ENCODE results near the gene ATAD3B. TPM values are rescaled to one million over a fixed set of nuclear protein-coding genes. Genes with fewer than 3 reads are reported as not detected.

The ATAD3B gene
- total and polyA plus RNA-seq, 7 donors = 4.8 to 49.4 (median 11.5) TPM

DNA sequence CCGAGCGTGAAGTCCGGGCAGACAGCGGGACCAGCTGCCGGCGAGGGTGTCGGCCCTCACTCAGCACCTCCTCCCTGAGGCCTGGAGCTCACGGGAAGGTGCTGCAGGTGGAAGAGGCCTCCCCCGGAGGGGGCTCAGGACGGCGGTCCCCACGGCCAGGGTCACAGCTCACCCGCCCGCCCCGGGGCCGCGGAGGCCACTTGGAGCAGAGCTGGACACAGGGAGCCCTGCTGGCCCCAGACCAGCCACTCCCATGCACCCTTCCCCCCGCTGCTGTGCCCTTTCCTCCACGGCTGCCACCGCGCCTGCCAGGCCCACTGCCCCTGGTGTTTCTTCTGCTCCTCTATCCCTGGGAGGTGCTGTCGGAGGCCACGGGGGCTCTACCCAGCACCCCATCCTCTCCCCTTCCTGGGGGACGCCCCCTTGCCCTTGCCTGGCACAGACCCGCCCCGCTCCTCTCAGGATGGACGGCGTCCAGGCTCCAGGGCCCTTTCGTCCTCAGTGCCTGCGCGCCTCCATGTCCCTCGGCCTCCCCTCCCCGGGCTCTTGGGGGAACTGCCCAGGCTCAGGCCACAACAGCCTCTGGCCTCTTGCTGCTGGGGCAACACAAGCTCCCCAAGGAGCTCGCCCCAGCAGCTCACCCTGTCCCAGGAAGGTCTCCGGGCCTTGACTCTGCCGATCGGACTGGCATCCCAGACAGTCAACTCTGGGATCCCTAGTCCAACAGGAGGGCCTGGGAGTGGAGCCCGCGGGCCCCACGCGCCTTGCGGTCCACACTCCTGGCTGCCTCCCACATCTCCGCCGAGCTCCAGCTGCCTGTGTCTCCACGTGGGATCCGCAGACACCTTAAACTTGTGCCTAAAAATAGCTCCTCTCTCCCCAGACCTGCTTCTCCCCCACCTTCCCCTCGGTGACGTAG lies 64.7 kb downstream of the ATAD3B start:
- H3K4me1 ChIP-seq = peaks cover 0 to 28% (median 23%) of the 10 kb centered on the region in 4 donors
- whole genome bisulfite sequencing, 2 donors = 79 to 87% methylated on average over 48 of the region's 48 CpGs

DNA sequence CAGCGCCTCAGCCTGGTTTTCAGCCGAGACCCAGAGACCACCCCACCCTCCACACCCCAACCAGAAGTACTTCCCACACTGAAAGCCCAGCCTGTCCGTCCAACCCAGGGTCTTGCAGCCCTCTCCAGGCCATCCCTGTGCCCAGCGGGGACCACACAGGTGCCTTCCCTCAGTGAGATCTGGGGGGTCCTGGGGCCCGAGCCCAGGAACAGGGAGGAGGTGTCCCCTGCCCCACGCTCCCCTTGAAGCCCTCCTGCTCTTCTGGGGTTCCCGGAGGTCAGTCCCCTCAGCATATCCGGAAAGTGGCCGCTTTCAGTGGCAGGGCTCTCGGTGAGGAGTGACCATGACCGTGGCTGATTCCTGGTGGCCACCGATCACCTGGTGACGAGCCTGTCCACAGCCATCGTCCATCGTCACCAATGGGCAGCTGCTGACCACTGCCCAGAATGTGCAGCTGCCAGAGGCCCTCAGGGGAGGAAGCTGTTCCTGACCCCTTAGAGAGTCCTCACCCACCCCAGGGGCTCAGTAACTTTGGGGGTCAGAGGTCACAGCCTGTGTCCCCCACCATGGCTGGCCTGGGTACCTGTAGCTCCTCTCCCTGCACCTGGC lies 65.5 kb downstream of the ATAD3B start:
- H3K9me3 ChIP-seq = no peaks in the 10 kb centered on the region
- intact Hi-C loops (cut with DNase I) = no loop called here
- peak overlapping the region in 1 of 4 donors; percentile 14 for H3K27ac ChIP-seq
- H3K4me3 ChIP-seq = no peak overlapping the region
- H3K27me3 ChIP-seq = no peaks in the 10 kb centered on the region
- TF ChIP-seq EP300 (IDR thresholded peaks at IDR 0.05) (no peak), POLR2AphosphoS5 (IDR thresholded peaks at IDR 0.05) (no peak), POLR2A (IDR thresholded peaks at IDR 0.05) (no peak)
- TF ChIP-seq, protein P1, sequence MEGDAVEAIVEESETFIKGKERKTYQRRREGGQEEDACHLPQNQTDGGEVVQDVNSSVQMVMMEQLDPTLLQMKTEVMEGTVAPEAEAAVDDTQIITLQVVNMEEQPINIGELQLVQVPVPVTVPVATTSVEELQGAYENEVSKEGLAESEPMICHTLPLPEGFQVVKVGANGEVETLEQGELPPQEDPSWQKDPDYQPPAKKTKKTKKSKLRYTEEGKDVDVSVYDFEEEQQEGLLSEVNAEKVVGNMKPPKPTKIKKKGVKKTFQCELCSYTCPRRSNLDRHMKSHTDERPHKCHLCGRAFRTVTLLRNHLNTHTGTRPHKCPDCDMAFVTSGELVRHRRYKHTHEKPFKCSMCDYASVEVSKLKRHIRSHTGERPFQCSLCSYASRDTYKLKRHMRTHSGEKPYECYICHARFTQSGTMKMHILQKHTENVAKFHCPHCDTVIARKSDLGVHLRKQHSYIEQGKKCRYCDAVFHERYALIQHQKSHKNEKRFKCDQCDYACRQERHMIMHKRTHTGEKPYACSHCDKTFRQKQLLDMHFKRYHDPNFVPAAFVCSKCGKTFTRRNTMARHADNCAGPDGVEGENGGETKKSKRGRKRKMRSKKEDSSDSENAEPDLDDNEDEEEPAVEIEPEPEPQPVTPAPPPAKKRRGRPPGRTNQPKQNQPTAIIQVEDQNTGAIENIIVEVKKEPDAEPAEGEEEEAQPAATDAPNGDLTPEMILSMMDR (IDR thresholded peaks at IDR 0.05) = no peak
- H3K36me3 ChIP-seq = peaks cover 0 to 32% (median 10%) of the 10 kb centered on the region in 4 donors
- H3K4me1 ChIP-seq = peaks cover 0 to 30% (median 23%) of the 10 kb centered on the region in 4 donors
- no peak for DNase-seq
- 90 to 92% methylated on average over 15 of the region's 15 CpGs for WGBS, 2 donors

More for the DNA sequence above, 64.7 kb downstream of the ATAD3B start:
- H3K9me3 ChIP-seq = peaks cover 0 to 4% (median 0%) of the 10 kb centered on the region in 4 donors
- H3K27me3 ChIP-seq = no peaks in the 10 kb centered on the region
- TF ChIP-seq POLR2AphosphoS5 (IDR thresholded peaks at IDR 0.05) (no peak), EP300 (IDR thresholded peaks at IDR 0.05) (no peak), POLR2A (IDR thresholded peaks at IDR 0.05) (no peak)
- TF ChIP-seq, protein P1 (IDR thresholded peaks at IDR 0.05) = no peak
- H3K27ac ChIP-seq = no peak overlapping the region
- no peak for DNase-seq
- intact Hi-C loops (cut with DNase I) = no loop called here
- H3K36me3 ChIP-seq = peaks cover 0 to 25% (median 4%) of the 10 kb centered on the region in 4 donors
- H3K4me3 ChIP-seq = no peak overlapping the region

DNA sequence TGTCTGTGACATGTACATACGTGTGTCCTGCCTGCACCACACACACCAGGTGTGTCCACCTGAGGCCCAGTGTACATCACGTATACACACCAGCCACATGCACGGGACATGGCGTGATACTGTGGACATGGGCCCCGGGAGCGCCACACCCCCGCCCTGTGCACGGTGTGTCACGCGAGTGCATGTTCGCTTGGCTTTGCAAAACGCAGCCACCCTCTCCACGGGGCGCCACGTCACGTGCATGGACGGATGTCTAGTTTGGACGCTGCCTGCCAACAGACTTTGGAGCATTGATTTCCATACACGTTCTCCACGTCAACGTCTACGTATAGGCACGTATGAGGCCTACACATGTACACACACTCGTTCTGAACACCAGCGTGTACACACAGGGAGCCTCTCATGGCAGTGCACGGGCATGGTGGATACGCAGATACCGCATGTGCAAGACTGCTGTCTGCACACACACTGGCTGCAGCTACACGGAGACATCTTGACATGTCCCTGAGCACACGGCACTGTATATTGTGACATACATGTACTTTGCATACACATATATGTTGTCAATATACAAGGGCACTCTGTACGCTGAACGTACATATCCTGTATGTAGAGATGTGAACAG lies 66.2 kb downstream of the ATAD3B start:
- H3K27me3 ChIP-seq = no peaks in the 10 kb centered on the region
- peaks cover 0 to 30% (median 23%) of the 10 kb centered on the region in 4 donors for H3K4me1 ChIP-seq
- intact Hi-C loops (cut with DNase I) = no loop called here
- 94 to 95% methylated on average over 32 of the region's 32 CpGs for WGBS, 2 donors
- no peak for DNase-seq
- no peak overlapping the region for H3K4me3 ChIP-seq
- H3K9me3 ChIP-seq = no peaks in the 10 kb centered on the region
- TF ChIP-seq POLR2A (IDR thresholded peaks at IDR 0.05) (no peak), EP300 (IDR thresholded peaks at IDR 0.05) (no peak), POLR2AphosphoS5 (IDR thresholded peaks at IDR 0.05) (no peak)
- TF ChIP-seq, protein P1 (IDR thresholded peaks at IDR 0.05) = no peak
- H3K36me3 ChIP-seq = peaks cover 0 to 38% (median 14%) of the 10 kb centered on the region in 4 donors
- H3K27ac ChIP-seq = no peak overlapping the region

DNA sequence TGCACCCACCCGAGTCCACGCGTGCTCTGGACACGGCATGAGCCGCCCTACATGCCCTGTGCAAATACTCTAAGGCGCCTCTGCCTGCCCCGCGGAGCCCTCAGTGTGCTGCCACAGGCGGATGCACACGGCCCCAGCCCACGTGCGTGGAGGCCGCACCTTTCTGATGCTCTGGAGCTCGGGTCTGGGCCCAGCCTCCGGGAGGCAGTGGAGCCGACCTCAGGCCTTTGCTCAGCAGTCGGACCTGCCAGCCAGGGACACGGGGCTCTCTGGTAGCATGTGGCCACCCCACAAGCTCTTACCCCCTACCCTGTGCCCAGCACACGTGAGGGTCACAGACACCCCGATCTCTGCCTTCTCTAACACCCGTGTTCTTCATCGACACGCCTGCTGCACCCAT lies 66.8 kb downstream of the ATAD3B start:
- peaks cover 0 to 27% (median 23%) of the 10 kb centered on the region in 4 donors for H3K4me1 ChIP-seq
- H3K27ac ChIP-seq = no peak overlapping the region
- no peaks in the 10 kb centered on the region for H3K27me3 ChIP-seq
- WGBS, 2 donors = 86 to 92% methylated on average over 23 of the region's 23 CpGs
- H3K36me3 ChIP-seq = peaks cover 0 to 44% (median 16%) of the 10 kb centered on the region in 4 donors
- no peak for DNase-seq
- H3K9me3 ChIP-seq = no peaks in the 10 kb centered on the region
- TF ChIP-seq, protein P1 (IDR thresholded peaks at IDR 0.05) = no peak
- TF ChIP-seq POLR2AphosphoS5 (IDR thresholded peaks at IDR 0.05) (no peak), POLR2A (IDR thresholded peaks at IDR 0.05) (no peak), EP300 (IDR thresholded peaks at IDR 0.05) (no peak)
- H3K4me3 ChIP-seq = no peak overlapping the region
- intact Hi-C loops (cut with DNase I) = no loop called here
